GM12878 (cell line): ENCODE measurements around the gene RYR2. TPM values are rescaled to one million over a fixed set of nuclear protein-coding genes. Genes with fewer than 3 reads are reported as not detected.

Experiments
- ATAC-seq: fragments of 200-7000 bp; cut with Tn5 transposase; 3 replicates; pipeline ENCODE4 v1.9.1; 2020; ENCODE audit warnings: mild to moderate bottlenecking, moderate library complexity
- BruUV-seq: library from RNA; stranded (reverse); fragments of 400-500 nt; replicated peaks from 2 replicates; lab custom pipeline; 2021; lab: Mats Ljungman, UMichigan
- CTCF ChIA-PET: fragments of 300-600 bp; sonication (Branson Sonifier 250); formaldehyde crosslinking; extraction: SDS; loops from one replicate; lab custom pipeline; 2021; ENCODE audit warnings: inconsistent platforms; lab: Yijun Ruan, JAX
- POLR2A ChIA-PET: fragments of 350-600 bp; formaldehyde crosslinking; extraction: SDS; loops from one replicate; lab custom pipeline; 2021; ENCODE audit warnings: inconsistent platforms; lab: Charles Lee
- RAD21 ChIA-PET: fragments of 300-600 bp; sonication (Branson Sonifier 250); formaldehyde crosslinking; loops from one replicate; lab custom pipeline; 2023; ENCODE audit warnings: antibody characterized with exemption; ENCODE audit not compliant: unreplicated experiment; lab: Charles Lee
- SMC1A ChIA-PET: fragments of 300-600 bp; sonication (Branson Sonifier 250); formaldehyde crosslinking; loops from one replicate; lab custom pipeline; 2023; ENCODE audit not compliant: unreplicated experiment, uncharacterized antibody; lab: Charles Lee
- DNase-seq: peaks from one replicate; pipeline ENCODE4 v3.0.0-alpha.2; 2011; ENCODE audit warnings: low read depth, low spot score
- FAIRE-seq: peaks from 3 replicates; lab custom pipeline; 2011; peaks lifted over from hg19 to GRCh38; lab: Jason Lieb, UNC
- H2AFZ ChIP-seq: 2 replicates; pipeline ENCODE4 v1.6.0; 2011; ENCODE audit warnings: low read depth, low read length, control low read depth; ENCODE audit not compliant: control insufficient read depth
- H3K27ac ChIP-seq: 2 replicates; pipeline ENCODE4 v1.5.1; 2011; ENCODE audit warnings: control low read depth; ENCODE audit not compliant: control insufficient read depth, insufficient read depth
- H3K27me3 ChIP-seq, 2 experiments: replicated peaks in 1 of 2; 2 replicates each; pipeline versions ENCODE4 v1.6.0 to v1.6.1; 2011; ENCODE audit warnings: low read length in 1 of 2; ENCODE audit not compliant: control insufficient read depth in 2 of 2, insufficient read depth in 2 of 2
- H3K36me3 ChIP-seq, 2 experiments: 2 replicates each; pipeline ENCODE4 v1.5.1; 2011; ENCODE audit warnings: low read length in 1 of 2; ENCODE audit not compliant: control insufficient read depth in 2 of 2, insufficient read depth in 2 of 2
- H3K4me1 ChIP-seq: 2 replicates; pipeline ENCODE4 v1.6.1; 2011; ENCODE audit warnings: mild to moderate bottlenecking, low read length, moderate library complexity, mixed read lengths; ENCODE audit not compliant: control insufficient read depth, insufficient read depth
- H3K4me2 ChIP-seq: 2 replicates; pipeline ENCODE4 v1.6.0; 2011; ENCODE audit warnings: control low read depth; ENCODE audit not compliant: control insufficient read depth, insufficient read depth
- H3K4me3 ChIP-seq: fragments of 200-600 bp; sonication (generic); 2 replicates; pipeline ENCODE4 v1.5.1; 2016
- H3K79me2 ChIP-seq: 2 replicates; pipeline ENCODE4 v1.6.0; 2011; ENCODE audit warnings: low read length; ENCODE audit not compliant: control insufficient read depth, insufficient read depth
- H3K9ac ChIP-seq: 2 replicates; pipeline ENCODE4 v1.8.0; 2011; ENCODE audit warnings: low read length, control low read depth, mixed read lengths; ENCODE audit not compliant: control insufficient read depth, insufficient read depth
- H3K9me3 ChIP-seq: replicated peaks from 3 replicates; pipeline ENCODE4 v1.5.1; 2011; ENCODE audit warnings: mild to moderate bottlenecking, low read length; ENCODE audit not compliant: control insufficient read depth, insufficient read depth
- H4K20me1 ChIP-seq: 2 replicates; pipeline ENCODE4 v1.6.0; 2011; ENCODE audit not compliant: control insufficient read depth, insufficient read depth
- ATF7 ChIP-seq: fragments of 450-650 bp; IDR thresholded peaks from 2 replicates; pipeline ENCODE4 v1.6.1; 2016; ENCODE audit warnings: low read depth, mild to moderate bottlenecking
- CHD1 ChIP-seq: IDR thresholded peaks from 2 replicates; pipeline ENCODE4 v1.6.1; 2012; ENCODE audit warnings: low read depth, low read length, improper control_type of control experiment
- EGR1 ChIP-seq, 2 experiments: IDR thresholded peaks; 1 replicate in 1 of 2; 2 replicates in 1 of 2; pipeline ENCODE4 v1.6.1; 2011 to 2012; ENCODE audit warnings: low read depth in 2 of 2, low read length in 2 of 2, borderline replicate concordance in 1 of 2, mild to moderate bottlenecking in 1 of 2, moderate library complexity in 1 of 2
- ESRRA ChIP-seq: IDR thresholded peaks from 2 replicates; pipeline ENCODE4 v1.6.1; 2012; ENCODE audit warnings: mild to moderate bottlenecking, low read length, improper control_type of control experiment
- FOXK2 ChIP-seq: fragments of 450-650 bp; IDR thresholded peaks from 2 replicates; pipeline ENCODE4 v1.6.1; 2017; ENCODE audit warnings: mild to moderate bottlenecking, moderate library complexity
- FOXM1 ChIP-seq: IDR thresholded peaks from 2 replicates; pipeline ENCODE4 v1.6.1; 2012; ENCODE audit warnings: low read depth, mild to moderate bottlenecking, inconsistent platforms, low read length, moderate library complexity
- KLF5 ChIP-seq: fragments of 450-650 bp; IDR thresholded peaks from 2 replicates; pipeline ENCODE4 v1.6.1; 2014; ENCODE audit warnings: mild to moderate bottlenecking; ENCODE audit not compliant: partially characterized antibody
- MYC ChIP-seq: IDR thresholded peaks from 2 replicates; pipeline ENCODE4 v1.6.1; 2011; ENCODE audit warnings: mild to moderate bottlenecking, low read length, moderate library complexity, inconsistent platforms; ENCODE audit not compliant: insufficient read depth, insufficient replicate concordance, insufficient read length, severe bottlenecking
- PML ChIP-seq: IDR thresholded peaks from 2 replicates; pipeline ENCODE4 v1.6.1; 2012; ENCODE audit warnings: low read length, inconsistent platforms
- POLR2AphosphoS5 ChIP-seq: IDR thresholded peaks from 2 replicates; pipeline ENCODE4 v1.6.1; 2011; ENCODE audit warnings: mild to moderate bottlenecking, low read length, inconsistent platforms
- RELA ChIP-seq: fragments of 450-650 bp; IDR thresholded peaks from 2 replicates; pipeline ENCODE4 v1.8.0; 2014; ENCODE audit warnings: borderline replicate concordance; ENCODE audit not compliant: partially characterized antibody
- SMAD5 ChIP-seq: IDR thresholded peaks from 2 replicates; pipeline ENCODE4 v1.6.1; 2016; ENCODE audit warnings: antibody characterized with exemption, low read depth
- TARDBP ChIP-seq: IDR thresholded peaks from 2 replicates; pipeline ENCODE4 v1.6.1; 2016; ENCODE audit warnings: borderline replicate concordance
- WRNIP1 ChIP-seq: IDR thresholded peaks from 2 replicates; pipeline ENCODE4 v1.6.1; 2011; ENCODE audit warnings: low read depth, low read length, improper control_type of control experiment, borderline replicate concordance
- ZNF24 ChIP-seq: fragments of 450-650 bp; IDR thresholded peaks from 2 replicates; pipeline ENCODE4 v1.6.1; 2017; ENCODE audit warnings: antibody characterized with exemption, mild to moderate bottlenecking
- WGBS: methylation state at CpG from one replicate; pipeline ENCODE4 v1.1.6; 2016; ENCODE audit warnings: low lambda C conversion rate; ENCODE audit not compliant: insufficient replicate concordance, insufficient coverage; ENCODE audit errors: missing lambda C conversion rate; 5-methylcytosine and 5-hydroxymethylcytosine counted together
- in situ Hi-C: fragments of 300-500 bp; cut with MboI; formaldehyde crosslinking; loops from 9 replicates; pipeline ENCODE4 v1.14.3; 2018; ENCODE audit warnings: mixed read lengths
- intact Hi-C: fragments of 100-400 bp; cut with micrococcal nuclease; formaldehyde crosslinking; loops from one replicate; pipeline ENCODE4 v1.14.2; 2022; ENCODE audit not compliant: unreplicated experiment
- polyA plus RNA-seq, 11 experiments: library from polyadenylated mRNA; depleted of rRNA in 4 of 11; unstranded in 6 of 11; stranded (reverse) in 5 of 11; fragments of >200 nt; fragmentation: Nextera tagmentation in 4 of 11; fragmentation: Illumina TruSeq in 1 of 11; extraction: Ambion mirVana in 4 of 11; extraction: Trizol in 1 of 11; gene quantifications; 1 replicate in 1 of 11; 2 replicates in 10 of 11; pipeline versions ENCODE4 v1.2.1 to v1.2.3, GENCODE V29; 2011 to 2016; ENCODE audit warnings: inconsistent platforms in 2 of 11, missing spikeins in 2 of 11, low read depth in 1 of 11
- total RNA-seq, 4 experiments: library from RNA; depleted of rRNA in 3 of 4; stranded (reverse); fragments of >200 nt in 3 of 4; fragmentation: Illumina TruSeq in 1 of 4; extraction: Trizol in 1 of 4; gene quantifications; 2 replicates each; pipeline versions ENCODE4 v1.2.1 to v1.2.3, GENCODE V29; 2013 to 2021
- TF ChIP-seq, protein P1 (sequence below): fragments of 450-650 bp; IDR thresholded peaks from 2 replicates; pipeline ENCODE4 v1.6.1; 2017; ENCODE audit warnings: mild to moderate bottlenecking, moderate library complexity
- TF ChIP-seq, protein P2 (sequence below): IDR thresholded peaks from 2 replicates; pipeline ENCODE4 v1.6.1; 2011; ENCODE audit warnings: low read depth, low read length, improper control_type of control experiment, borderline replicate concordance
- TF ChIP-seq, protein P3 (sequence below): fragments of 450-650 bp; IDR thresholded peaks from 2 replicates; pipeline ENCODE4 v1.6.1; 2016; ENCODE audit warnings: mild to moderate bottlenecking

RYR2 gene
- total and polyA plus RNA-seq, 10 of the 15 experiments (the other 5 are each of a cell fraction or from before 2014, with no cell fraction given) = 0.01 to 0.04 TPM; not detected in 8

DNA sequence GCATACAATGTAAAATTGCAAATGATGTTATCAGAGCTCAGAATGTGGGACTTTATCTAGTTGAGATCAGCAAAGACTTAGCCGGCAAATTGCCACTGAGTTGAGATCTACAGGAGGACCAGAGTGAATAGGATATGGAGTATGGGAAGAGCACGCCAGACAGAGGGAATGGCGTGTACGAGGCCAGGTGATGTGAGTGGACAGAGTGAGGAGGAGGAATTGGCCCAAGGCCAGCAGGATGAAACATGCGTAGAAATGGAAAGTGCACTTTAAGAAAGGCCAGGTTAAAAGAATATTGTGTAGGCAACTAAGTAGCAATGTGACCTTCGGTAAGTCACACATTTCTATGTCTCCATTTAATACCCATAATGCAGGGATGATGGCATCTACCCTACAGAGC, 637.7 kb downstream of the RYR2 start:
- in situ Hi-C loops = no loop called here
- no peaks in the 10 kb centered on the region for H3K27me3 ChIP-seq
- ChIA-PET CTCF (no interaction called here), SMC1A (no interaction called here)
- TF ChIP-seq, protein P1, sequence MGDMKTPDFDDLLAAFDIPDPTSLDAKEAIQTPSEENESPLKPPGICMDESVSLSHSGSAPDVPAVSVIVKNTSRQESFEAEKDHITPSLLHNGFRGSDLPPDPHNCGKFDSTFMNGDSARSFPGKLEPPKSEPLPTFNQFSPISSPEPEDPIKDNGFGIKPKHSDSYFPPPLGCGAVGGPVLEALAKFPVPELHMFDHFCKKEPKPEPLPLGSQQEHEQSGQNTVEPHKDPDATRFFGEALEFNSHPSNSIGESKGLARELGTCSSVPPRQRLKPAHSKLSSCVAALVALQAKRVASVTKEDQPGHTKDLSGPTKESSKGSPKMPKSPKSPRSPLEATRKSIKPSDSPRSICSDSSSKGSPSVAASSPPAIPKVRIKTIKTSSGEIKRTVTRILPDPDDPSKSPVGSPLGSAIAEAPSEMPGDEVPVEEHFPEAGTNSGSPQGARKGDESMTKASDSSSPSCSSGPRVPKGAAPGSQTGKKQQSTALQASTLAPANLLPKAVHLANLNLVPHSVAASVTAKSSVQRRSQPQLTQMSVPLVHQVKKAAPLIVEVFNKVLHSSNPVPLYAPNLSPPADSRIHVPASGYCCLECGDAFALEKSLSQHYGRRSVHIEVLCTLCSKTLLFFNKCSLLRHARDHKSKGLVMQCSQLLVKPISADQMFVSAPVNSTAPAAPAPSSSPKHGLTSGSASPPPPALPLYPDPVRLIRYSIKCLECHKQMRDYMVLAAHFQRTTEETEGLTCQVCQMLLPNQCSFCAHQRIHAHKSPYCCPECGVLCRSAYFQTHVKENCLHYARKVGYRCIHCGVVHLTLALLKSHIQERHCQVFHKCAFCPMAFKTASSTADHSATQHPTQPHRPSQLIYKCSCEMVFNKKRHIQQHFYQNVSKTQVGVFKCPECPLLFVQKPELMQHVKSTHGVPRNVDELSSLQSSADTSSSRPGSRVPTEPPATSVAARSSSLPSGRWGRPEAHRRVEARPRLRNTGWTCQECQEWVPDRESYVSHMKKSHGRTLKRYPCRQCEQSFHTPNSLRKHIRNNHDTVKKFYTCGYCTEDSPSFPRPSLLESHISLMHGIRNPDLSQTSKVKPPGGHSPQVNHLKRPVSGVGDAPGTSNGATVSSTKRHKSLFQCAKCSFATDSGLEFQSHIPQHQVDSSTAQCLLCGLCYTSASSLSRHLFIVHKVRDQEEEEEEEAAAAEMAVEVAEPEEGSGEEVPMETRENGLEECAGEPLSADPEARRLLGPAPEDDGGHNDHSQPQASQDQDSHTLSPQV = no peak
- TF ChIP-seq KLF5 = no peak
- no peak for TF ChIP-seq FOXM1
- TF ChIP-seq, protein P2, sequence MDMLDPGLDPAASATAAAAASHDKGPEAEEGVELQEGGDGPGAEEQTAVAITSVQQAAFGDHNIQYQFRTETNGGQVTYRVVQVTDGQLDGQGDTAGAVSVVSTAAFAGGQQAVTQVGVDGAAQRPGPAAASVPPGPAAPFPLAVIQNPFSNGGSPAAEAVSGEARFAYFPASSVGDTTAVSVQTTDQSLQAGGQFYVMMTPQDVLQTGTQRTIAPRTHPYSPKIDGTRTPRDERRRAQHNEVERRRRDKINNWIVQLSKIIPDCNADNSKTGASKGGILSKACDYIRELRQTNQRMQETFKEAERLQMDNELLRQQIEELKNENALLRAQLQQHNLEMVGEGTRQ = no peak
- no peak for TF ChIP-seq WRNIP1
- TF ChIP-seq PML = no peak
- TF ChIP-seq POLR2AphosphoS5 = no peak
- TF ChIP-seq SMAD5 = no peak
- no peak for TF ChIP-seq RELA
- no peak for TF ChIP-seq MYC
- no peak for TF ChIP-seq TARDBP
- TF ChIP-seq EGR1 (IDR thresholded peaks at IDR 0.05; ENCODE audit: borderline replicate concordance in 1 of 2, low read depth in 2 of 2, low read length in 2 of 2) = no peak
- TF ChIP-seq FOXK2 = no peak
- no peak for TF ChIP-seq CHD1
- no peak for TF ChIP-seq ZNF24
- TF ChIP-seq ESRRA = no peak
- TF ChIP-seq, protein P3, sequence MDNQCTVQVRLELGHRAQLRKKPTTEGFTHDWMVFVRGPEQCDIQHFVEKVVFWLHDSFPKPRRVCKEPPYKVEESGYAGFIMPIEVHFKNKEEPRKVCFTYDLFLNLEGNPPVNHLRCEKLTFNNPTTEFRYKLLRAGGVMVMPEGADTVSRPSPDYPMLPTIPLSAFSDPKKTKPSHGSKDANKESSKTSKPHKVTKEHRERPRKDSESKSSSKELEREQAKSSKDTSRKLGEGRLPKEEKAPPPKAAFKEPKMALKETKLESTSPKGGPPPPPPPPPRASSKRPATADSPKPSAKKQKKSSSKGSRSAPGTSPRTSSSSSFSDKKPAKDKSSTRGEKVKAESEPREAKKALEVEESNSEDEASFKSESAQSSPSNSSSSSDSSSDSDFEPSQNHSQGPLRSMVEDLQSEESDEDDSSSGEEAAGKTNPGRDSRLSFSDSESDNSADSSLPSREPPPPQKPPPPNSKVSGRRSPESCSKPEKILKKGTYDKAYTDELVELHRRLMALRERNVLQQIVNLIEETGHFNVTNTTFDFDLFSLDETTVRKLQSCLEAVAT = no peak
- no peak for TF ChIP-seq ATF7
- TF ChIP-seq, all 136 proteins: peak for 0
- Histone ChIP-seq H3K4me3 (no peak overlapping the region), H3K27ac (no peak overlapping the region), H2AFZ (no peak overlapping the region), H3K4me1 (no peaks in the 10 kb centered on the region), H3K4me2 (no peak overlapping the region), H3K79me2 (no peaks in the 10 kb centered on the region), H4K20me1 (no peaks in the 10 kb centered on the region), H3K9me3 (no peaks in the 10 kb centered on the region), H3K36me3 (no peaks in the 10 kb centered on the region), H3K9ac (no peak overlapping the region)
- ChIA-PET POLR2A (no interaction called here), RAD21 (no interaction called here)
- 49% methylated on average over 6 of the region's 6 CpGs for WGBS
- no peak for ATAC-seq
- no TSS peak for BruUV-seq
- no peak for FAIRE-seq
- DNase-seq = no peak
- intact Hi-C loops = no loop called here
